GM19035 (cell line): ENCODE data around the gene SIRT7.

Experiments used
- ATAC-seq: cut with Tn5 transposase; IDR thresholded peaks from one replicate; pipeline ENCODE4 v1.9.1; 2021; ENCODE audit not compliant: unreplicated experiment

SIRT7 gene

DNA sequence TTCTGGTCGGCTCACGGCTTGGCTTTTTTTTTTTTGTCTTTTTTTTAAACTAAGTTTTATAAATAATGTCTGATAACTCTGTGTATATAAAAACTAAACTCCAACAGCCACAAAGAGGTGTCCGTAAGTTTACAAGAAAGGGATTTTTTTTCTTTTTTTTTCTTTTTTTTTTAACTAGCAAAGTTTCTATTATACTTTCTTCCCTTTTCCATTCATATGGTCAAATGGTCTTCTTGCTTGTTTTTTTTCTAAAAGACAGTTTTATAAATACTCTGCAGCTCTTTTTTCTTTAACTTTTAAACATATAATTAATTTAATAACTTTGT lies 3.5 kb upstream of the SIRT7 start:
- ATAC-seq, result no peak

DNA sequence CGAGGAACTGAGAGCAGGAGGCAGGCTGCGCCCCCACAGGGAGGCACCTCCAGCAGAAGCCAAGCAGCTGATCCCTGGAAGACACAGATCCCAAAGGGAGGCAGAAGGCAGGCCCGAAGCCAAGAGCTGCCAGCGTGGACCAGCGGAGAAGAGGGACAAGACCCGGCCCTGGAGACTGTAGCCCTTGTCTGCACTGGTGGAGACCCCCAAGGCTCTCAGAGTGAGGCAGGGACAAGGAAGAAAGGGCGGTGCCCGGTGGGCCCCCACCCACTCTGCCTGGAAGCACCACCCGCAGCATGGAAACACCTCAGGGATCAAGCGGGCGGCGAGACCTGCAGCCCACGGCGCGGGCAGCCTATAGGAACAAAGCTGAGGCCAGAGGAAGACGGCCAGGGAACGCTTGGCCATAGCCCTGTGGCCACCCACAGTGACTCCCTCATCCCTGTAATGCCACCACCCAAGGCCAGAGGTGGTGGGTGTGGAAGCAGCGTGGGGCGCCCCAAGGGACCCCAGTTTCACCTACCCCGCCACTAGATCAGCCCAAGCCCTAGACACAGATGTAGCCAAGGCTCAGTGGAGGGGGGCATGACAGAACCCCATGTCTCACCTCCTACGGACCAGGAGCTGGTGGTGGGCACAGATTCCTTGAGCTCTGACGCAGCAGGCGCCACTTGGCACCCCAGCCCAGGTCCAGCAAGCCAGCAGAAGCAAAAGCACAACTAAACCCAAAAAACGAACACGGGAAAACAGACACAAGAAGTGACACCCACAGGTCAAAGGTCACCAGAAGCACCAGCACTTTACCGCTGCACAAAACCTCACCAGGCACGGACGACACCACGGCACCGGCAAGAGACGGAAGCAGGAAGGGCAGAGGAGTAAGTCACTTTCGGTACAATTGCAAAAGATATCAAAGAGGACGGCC lies 2.9 kb upstream of the SIRT7 start:
- ATAC-seq, result no peak

DNA sequence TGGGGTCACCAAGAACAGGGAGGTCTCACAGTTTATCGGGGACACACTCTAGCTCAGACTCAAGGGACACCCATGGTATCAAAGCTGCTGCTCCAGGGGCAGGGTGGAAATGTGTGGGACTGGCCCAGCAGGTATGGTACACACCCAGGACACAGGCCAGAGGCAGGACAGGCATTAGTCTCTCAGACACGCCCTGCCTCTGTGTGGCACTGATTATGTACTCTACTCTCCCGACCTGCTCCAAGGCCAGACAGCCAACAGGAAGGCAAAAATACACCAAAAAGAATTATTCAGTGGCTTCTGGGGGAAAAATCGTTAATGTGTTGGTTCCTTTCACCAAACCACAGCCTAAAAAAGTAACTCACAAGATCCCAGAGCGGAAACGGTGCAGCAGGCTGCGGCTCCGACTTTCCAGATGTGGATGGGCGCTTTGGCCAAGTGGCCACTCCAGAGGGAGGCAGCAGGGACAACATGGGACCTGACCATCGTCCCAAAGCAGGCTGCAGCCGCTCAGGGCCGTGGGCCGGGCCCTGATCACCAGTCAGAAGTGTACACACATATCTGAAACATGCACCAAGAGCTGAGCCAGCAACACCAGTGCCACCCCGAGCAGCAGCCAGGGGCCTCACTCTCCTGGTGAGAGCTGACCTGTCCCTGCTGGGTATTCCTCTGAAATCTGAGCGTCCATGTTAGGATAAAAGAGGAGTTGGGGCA lies 1.0 kb upstream of the SIRT7 start:
- ATAC-seq, result no peak

DNA sequence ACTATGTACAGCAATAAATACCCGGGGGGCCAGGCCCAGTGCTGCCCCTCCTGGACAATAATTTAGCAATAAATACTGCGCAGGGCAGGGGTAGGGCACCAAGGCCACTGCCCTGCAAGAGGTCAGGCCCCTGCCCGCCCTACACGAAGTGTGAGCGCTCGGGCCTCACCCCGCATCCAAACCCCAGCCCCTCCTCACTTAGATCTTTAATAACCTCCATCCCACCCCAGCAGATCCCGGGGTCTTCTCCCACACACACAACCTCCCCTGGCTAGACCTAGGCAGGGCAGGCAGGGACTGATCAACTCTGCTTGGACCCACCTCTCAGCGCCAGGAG lies 325 bp upstream of the SIRT7 start:
- peak; percentile 12 for ATAC-seq

DNA sequence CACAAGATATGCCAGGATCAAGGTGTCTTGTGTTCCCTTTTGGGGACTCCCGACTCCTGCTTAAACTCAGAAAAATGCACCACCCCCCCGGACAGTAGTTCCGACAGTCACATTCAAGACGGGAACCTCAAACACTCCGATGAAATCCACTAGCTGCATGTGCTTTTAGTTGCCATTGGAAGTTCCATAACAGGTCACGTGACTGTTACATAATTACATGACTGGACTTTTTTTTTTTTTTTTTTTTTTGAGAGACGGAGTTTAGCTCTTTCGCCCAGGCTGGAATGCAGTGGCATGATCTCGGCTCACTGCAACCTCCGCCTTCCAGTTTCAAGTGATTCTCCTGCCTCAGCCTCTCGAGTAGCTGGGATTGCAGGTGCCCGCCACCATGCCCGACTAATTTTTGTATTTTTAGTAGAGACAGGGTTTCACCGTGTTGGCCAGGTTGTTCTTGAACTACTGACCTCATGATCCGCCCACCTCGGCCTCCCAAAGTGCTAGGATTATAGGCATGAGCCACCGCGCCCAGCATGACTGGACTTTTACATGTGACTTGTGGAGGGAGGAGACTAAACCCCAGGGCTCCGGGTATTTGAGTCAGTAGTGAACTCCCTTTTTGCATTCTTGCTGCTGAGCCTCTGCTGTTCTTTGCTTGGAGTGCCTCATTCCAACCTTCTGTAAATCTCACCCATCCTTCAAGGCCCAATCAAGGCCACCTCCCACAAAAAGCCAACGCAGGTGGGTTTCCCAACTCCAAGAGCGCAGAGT lies 1.6 kb downstream of the SIRT7 start:
- no peak for ATAC-seq

DNA sequence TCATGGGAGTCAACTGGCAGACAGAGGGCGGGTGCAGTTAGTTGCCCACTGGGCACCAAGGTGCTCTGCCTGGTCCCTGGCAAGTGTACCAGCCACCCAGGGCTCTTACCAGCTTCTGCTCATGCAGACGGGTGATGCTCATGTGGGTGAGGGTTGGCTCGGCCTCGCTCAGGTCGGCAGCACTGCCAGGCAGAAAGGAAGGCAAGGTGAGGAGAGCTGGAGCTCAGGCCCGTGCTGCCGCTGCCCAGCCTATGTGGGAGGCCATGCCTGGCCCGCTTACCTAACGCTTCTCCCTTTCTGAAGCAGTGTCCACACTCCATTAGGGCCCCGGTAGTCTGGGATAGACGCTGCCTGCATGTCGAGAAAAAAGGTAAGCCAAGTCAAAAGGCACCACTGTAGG lies 2.6 kb downstream of the SIRT7 start:
- no peak for ATAC-seq

DNA sequence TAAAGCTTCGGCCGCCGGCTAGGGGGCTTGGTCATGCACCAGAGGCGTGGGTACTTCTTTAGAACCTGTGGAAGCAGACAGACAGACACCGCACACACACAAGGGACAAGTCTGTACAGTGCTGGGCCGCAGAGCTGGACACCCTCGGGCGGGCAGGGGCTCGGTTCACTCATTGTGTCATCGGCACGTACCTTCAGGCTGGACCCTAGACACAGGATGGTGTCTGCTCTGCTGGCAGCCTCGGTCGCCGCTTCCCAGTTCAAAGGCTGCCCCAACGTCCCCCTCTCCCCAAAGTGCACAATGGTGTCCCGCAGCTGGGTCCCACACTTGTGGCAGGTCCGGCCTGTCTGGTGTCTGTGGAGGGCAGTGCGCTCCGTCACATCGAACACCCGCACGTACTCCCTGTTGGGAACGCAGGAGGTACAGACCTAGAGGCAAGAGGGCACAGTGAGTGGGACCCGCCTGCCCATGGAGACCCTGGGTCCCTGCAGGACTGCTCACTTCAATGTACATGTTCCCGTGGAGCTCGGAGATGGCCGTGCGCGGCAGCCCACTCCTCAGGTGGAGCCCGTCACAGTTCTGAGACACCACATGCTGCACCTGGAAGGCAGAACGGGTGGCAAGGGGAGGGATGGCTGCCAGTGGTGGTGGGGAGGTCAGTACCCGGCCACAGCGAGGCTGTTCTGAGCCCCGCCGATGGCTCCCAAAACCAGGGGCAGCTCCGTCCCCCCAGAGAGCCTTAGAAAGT lies 3.7 kb downstream of the SIRT7 start:
- ATAC-seq, result no peak

DNA sequence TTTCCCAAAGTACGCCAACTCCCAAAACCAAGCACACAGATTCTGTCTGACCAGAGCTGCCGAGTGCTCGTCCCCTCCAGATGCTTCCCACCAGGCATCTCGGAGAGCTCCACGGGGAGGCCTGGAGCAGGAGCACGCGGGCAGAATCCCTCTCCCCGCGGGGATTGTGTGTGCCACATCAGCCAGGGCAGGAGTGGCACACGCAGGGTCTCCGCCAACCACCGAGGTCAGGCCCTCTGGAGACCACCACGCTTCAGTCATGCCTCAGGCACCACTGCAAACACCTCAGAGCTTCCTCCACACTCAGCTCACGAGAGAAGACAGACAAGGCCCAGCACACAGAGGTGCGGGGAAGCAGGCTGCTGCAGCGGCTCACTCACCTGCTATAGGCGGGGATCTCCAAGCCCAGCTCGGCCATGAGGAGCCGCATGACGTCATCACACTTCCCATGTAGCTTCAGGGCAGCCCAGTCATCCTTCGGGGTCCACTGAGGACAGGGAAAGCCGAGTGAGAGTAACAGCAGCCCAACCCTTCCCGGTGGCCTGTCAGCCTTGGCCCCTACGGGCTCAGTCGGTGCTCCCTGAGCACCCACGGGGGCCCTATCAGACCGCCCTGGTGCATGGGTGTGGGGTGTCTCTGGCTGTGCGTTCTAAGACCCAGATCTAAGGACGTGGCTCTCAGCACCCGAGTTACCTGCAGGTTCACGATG lies 4.4 kb downstream of the SIRT7 start:
- ATAC-seq, result no peak

DNA sequence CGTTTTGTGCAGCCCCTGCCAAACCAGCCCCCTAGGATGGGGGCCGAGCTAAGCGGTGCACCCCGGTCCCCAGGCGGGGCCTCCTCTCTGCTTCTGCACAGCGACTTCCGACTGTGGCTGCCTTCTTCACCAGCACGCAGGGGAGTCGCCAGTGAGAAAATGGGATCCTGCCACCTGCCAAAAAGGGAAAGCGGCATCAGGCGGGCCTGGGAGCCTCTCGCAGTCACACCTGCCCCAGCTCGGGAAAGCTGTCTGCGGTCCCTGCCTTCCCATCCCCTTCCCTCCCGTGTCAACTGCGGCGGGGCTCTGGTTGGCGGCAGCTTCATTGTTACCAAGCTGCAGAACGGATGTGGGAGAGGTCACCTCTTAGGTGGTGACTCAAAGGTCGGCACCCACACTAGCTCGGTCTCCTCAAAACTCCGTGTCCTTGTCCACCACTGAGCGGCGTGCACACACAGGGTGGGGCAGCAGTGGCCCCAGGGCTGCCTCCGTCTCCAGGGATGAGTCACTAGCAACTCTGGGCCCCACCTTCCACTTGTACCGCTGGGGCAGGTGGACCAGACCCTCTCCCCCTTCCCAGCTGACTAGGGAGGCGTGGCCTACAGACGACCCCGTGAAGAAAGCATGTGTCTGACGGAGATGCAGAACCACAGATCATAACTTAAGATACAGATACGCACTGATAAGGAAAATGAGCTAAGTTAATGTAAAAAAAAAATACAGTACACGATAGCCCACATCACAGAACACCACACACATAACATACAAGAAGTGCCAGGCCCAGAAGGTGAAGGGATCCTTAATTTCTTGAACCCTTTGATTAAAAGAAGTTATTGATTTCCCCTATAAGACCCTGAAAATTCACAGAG lies 5.3 kb downstream of the SIRT7 start:
- ATAC-seq, result no peak

DNA sequence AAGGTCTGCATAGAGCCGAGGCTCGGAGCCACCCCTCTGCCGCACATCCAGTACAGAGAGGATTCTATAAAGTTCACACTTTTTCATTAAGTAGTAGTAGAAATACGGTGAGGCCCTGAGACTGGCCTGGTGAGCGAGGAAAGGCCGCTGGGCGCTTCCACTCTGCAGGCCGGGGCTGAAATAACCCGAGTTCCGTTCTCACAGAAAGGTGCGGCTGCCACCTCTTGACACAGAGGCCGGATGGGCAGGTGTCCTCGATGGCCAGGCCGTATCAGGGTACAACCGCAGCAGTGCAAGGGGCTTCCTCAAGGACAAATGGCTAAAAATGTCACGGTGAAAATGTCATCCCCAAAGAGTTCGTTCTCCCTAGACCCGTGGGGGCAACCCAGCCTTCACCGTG lies 6.0 kb downstream of the SIRT7 start:
- no peak for ATAC-seq

DNA sequence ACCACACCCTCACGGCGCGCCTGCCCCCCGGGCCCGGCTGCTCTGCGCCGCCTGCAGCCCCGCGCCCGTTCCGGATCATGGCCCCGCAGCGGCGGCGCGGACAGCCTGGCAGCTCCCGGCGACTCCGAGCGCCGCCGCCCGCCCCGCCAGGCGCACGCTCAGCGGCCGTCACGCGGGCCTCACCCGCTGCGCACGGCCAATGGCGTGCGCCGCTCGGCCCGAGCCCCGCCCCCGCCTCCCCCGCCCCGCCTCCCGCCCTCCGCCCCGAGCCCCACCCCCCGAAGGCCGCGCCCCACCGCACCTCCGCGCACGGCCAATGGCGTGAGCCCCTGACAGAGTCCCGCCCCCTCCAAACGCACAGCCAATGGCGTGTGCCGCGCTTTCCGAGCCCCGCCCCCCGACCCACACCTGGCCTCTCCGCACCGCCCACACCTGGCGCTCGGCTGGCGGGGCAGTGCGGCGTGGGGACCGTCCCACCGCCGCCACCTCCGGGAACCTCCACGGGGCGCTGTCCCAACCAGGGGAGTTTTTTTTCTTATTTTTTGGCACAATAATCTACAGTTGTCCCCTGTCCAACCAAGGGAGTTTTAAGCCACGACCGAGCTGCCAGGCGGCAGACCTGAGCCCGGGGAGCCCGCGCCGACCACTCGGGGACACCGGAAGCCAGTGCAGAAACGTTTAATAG lies 6.6 kb downstream of the SIRT7 start, which contains the start of gene PCYT2:
Gene PCYT2 (minus strand): TSS at position 123 of the 685 bp plus-strand sequence. CDS start 44 bp downstream, at position 79.
- ATAC-seq, result peak; percentile 70

DNA sequence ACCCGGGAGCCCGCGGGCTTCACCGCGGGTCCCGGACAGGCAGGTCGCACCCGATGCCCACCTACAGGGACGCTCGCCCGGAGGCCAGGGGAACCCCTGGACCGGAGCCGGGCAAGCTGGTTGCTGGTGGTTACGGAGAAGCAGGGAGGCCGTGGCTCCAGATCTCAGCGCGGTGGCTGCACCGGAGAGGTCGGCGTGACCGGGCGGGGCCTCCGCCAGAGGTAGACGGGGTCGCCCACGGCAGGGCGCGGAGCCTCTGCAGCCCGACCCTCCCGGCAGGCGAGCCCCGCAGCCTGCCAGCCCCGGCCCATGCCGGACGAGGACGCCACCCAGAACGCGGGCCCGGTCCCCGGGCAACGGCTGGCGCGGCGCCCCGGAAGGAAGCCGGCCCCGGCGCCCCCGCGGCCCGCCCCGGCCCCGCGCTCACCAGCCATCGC lies 7.1 kb downstream of the SIRT7 start:
- ATAC-seq, result peak; percentile 34

DNA sequence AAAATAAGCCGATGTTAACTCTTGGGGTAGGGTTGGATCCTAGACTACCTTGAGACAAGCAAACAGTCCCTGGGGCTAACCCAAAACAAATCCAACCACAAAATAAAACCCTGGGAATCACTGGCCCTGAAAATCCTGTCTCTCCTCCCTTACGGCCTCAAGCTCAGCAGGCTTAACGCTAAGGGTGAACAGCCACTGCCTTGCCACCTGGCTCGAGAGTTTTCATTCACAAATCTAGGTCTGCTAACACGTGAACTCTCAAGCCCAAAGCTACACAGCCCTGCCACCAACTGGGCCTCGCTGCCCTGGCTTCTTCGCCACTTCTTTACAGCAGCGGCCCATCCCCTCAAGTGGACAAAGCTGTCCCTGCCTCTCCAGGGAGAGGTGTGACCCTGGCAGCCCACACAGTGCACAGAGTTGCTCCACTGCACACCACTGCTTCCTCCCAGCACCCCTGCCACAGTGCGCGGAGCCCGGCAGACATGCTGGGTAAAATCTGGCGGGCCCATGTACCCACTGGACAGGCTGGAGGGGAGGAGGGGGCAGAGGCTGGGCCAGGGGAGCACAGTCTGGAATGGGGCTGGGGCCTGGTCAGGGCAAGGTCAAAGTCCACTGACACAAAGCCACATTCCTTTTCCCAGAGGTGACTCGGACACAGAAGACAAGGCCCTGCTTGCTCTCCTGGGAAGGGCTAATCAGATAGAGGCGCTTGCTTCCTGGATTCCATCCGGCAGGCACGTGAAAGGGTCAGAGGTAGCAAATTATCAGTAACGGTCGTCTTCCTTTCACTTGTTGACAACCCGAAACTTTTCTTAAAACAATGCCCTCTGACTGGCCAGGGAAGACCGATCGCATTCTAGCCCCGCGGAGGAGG lies 7.8 kb downstream of the SIRT7 start:
- ATAC-seq, result no peak

DNA sequence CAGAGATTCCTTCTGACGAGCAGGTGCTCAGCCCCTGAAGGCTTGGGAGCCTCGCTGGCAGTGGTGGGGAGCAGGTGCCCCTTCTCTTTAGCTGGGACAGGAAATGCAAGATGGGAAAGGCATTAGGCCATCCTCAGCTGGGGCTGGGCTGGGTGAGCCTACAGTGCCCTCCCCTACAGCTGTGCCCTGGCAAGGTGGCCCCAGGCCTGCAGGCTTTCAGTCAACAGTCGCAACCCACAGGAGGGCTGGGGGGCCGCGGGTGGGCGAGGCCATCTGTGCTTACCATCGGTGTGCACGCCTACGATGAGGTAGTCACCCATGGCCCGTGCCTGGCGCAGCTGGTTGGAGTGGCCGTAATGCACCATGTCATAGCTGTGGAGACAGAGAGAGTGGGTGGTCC lies 8.7 kb downstream of the SIRT7 start:
- ATAC-seq, result no peak

DNA sequence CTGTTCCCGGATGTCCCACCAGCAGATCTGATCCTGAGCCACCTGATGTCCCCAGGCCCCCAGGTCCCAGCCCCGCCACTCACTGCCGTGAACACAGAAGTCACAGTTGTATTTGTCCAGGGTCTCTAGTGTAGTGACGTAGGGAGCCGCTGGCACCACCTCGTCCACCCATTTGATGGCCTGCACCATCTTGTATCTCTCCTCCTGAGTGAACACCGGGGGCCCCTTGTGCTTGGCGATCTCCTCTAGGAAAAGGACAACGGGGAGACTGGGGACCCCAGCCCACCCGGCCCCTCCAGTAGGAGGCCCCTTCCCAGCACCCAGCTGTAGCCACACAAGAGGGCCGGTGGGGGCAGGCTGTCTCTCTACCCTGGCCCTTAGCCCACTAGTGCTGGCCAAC lies 9.2 kb downstream of the SIRT7 start:
- no peak for ATAC-seq

DNA sequence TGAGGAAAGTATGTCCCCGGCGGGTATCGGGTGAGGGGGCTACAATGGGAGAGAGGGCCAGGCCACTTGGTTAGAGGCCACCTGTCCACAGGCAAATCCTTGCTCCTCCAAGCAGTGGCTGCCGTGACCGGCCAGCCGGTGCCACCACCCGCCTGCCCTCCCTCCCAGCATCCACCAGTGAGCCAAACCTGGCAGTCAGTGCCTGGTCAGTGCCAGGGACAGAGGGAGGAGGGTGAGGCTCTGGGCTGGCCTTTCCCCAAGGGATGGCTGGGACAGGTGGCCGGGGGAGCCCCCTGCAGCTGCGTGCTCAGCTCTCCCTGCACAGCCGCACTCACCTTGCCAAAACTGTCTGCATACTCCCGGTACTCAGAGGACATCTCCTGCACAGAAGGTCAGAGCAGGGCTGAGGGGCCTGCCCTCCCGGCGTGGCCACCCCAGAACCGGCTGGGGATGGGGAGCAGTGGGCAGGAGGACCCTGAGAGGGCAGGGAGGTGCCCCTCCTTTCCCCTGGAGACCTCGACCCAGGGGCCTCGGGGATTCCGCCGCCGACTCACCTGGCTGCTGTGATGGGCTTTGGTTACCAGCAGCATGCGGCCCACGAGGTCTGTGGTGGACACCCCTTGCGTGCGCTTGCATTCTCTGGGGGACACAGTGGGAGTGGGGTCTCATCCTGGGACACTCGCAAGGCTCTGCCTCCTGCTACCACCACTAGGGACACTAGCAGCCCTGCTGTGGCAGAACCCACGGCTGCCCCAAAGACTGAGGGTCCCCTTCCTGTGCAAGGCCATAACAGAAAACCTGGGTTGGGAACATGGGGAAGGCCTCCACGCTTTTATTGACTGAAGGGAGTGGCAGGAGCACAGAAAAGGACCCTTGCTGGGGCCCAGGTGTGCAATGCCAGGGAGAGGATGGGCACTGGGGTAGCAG lies 10.5 kb downstream of the SIRT7 start:
- no peak for ATAC-seq
